ENCODE data around the gene MACROD2.

The MACROD2 gene

GRCh38 chr20:16042731-16043130 lies 2047.4 kb downstream of the MACROD2 start:
- in situ Hi-C loops (cut with HindIII; ENCODE audit: low sequenced_read_pairs), result no loop called here

DNA sequence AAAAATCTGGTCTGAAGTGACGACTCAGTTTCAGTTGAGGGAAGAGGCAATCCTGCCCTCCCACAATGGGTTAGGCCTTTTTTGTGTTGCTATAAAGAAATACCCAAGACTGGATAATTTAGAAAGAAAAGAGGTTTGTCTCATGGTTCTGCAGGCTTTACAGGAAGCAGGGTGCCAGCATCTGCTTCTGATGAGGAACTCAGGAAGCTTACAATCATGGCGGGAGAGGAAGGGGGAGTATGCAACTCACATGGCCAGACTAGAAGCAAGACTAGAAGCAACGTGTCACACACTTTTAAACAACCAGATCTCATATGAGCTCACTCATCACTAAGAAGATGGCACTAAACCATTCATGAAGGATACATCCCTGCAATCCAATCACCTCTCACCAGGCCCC lies 2048.6 kb downstream of the MACROD2 start:
- in situ Hi-C loops (cut with HindIII; ENCODE audit: low sequenced_read_pairs), result no loop called here

DNA sequence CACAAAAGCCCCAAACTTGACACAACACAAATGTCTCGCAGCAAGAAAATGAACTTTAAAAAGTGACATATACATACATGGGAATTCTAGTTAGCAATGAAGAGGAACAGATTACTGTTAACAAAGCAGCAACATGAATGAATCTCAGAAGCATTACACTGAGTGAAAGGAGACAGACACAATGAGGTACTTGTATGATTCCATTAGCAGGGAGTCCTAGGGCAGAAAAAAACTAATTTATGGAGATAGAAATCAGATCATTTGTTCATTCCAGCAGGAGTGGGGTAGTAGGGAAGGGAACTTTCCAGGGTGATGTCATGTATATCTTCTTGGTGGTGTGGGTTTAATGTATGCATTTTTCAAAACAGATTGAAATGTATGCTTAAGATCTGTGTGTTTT lies 2053.6 kb downstream of the MACROD2 start:
- in situ Hi-C loops (cut with HindIII; ENCODE audit: low sequenced_read_pairs), result no loop called here

DNA sequence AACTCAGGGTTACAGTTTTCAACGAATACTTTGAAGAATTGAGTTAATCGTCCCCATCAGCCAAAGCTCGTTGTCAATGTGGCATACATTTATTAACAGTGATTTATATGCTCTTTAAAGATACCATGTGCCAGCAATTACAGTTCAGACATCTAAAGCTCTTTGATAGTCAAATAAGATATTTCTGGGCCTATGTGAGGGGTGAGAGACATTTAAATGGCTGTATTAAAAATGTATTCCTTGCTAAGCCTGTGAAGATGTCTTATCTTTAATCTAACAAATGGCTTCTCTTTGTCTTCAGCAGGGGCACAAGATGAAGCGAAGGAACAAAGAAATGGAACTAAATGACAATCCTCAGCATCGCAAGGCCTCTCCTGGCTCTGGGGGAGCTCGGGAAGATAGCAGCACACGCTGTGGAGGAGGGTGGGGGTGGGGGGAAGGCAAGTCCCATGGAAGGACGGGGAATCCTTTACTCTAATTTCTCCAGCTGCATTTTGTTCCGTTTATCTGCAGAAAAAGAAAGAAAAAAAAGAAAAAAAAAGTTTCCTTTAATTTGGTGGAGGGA lies 2054.3 kb downstream of the MACROD2 start:
- in situ Hi-C loops (cut with HindIII; ENCODE audit: low sequenced_read_pairs), result no loop called here

- in situ Hi-C loops (cut with HindIII; ENCODE audit: low sequenced_read_pairs), result no loop called here
Observed at GRCh38 chr20:16050366-16050765, 2055.1 kb downstream of the MACROD2 start.

- in situ Hi-C loops (cut with HindIII; ENCODE audit: low sequenced_read_pairs), result no loop called here
Observed at GRCh38 chr20:16051968-16052367, 2056.7 kb downstream of the MACROD2 start.

- in situ Hi-C loops (cut with HindIII; ENCODE audit: low sequenced_read_pairs), result no loop called here
Observed at GRCh38 chr20:16052456-16052855, 2057.1 kb downstream of the MACROD2 start.

DNA sequence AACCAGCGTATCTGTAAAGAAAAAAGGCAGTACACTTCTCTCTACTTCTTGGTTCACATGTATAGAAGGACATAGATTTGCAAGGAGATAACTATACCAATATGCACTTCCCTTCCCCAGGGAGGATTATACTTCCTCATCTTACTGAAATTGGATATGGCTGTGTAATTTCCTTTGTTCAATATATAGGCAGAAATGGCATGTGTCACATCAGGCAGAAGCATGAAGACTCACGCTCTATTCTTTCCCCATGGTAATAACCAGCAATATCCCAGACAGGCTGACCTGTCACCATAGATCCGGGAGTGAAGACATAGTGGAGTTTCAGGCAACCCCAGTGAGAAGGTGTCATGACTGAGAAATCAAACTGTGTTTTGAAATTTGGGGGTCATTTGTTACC lies 2059.7 kb downstream of the MACROD2 start:
- in situ Hi-C loops (cut with HindIII; ENCODE audit: low sequenced_read_pairs), result no loop called here

- in situ Hi-C loops (cut with HindIII; ENCODE audit: low sequenced_read_pairs), result no loop called here
Observed at GRCh38 chr20:16057651-16058050, 2062.3 kb downstream of the MACROD2 start.

- in situ Hi-C loops (cut with HindIII; ENCODE audit: low sequenced_read_pairs), result no loop called here
Observed at GRCh38 chr20:16058268-16058667, 2063.0 kb downstream of the MACROD2 start.

GRCh38 chr20:16059841-16060240 lies 2064.5 kb downstream of the MACROD2 start:
- in situ Hi-C loops (cut with HindIII; ENCODE audit: low sequenced_read_pairs), result no loop called here

DNA sequence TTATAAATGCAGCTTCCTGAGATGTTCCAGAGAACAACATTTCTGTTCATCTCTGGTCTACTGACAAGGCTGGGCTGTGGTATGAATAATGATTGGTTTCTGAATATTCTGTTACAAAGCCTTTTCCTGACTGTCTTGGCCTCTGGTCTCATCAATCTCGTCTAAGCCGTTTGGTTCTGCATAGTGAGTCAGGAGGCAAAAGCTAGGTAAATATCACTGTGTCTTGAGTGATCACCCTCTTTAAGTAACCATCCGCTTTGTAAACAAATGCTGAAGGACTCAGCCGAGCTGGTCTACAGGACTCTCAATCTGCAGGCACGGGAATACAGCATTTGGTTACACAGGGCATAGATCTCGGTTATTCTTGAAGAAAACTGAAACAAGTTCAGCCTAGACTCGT lies 2066.0 kb downstream of the MACROD2 start:
- in situ Hi-C loops (cut with HindIII; ENCODE audit: low sequenced_read_pairs), result no loop called here

GRCh38 chr20:16062661-16063581 lies 2067.6 kb downstream of the MACROD2 start:
- in situ Hi-C loops (cut with HindIII; ENCODE audit: low sequenced_read_pairs), result no loop called here

DNA sequence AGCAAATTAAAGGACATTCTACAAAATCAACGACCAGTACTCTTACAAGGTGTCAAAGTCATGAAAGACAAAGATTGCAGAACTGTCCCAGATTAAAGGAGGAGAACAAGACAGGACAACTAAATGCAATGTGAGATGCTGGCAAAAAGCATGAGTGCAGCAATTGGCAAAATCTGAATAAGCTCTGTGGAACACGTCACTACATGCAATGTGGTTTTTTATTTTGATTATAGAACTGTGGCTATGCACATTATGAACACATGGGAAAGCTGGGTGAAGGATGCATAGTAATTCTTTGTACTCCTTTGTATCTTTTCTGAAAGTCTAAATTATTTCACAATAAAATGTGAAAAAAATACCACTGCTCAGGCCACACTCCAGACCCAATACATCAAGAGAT lies 2068.6 kb downstream of the MACROD2 start:
- in situ Hi-C loops (cut with HindIII; ENCODE audit: low sequenced_read_pairs), result no loop called here

GRCh38 chr20:16064989-16065707 lies 2069.8 kb downstream of the MACROD2 start:
- in situ Hi-C loops (cut with HindIII; ENCODE audit: low sequenced_read_pairs), result no loop called here

GRCh38 chr20:16066571-16066970 lies 2071.3 kb downstream of the MACROD2 start:
- in situ Hi-C loops (cut with HindIII; ENCODE audit: low sequenced_read_pairs), result no loop called here

DNA sequence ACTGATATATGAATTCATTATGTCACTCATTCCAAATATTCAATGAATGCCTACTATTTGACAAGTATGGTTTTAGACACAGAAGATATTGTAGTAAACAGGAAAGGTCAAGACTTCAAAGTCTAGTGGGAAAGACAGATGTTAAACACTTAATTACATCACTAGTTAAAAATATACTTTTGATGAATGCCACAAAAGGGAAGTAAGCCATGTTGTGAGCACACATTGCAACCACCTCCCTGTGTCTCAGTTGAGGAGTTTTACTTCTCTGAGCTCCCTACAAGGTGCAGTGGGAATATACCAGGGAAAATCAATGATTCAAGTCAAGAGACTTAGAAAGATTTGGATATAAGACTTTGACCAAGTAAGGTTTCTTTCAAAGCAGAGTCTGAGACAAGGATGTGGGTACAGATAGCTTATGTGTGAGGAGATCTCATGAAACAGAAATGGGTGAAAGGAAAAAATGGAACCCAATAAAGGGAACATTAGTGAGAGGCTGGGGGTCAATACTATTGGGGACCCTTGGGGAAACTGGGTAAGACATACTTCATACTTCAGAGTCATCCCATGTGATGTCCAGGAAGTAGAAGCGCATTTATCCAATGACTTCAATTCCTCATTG lies 2074.2 kb downstream of the MACROD2 start:
- in situ Hi-C loops (cut with HindIII; ENCODE audit: low sequenced_read_pairs), result no loop called here

DNA sequence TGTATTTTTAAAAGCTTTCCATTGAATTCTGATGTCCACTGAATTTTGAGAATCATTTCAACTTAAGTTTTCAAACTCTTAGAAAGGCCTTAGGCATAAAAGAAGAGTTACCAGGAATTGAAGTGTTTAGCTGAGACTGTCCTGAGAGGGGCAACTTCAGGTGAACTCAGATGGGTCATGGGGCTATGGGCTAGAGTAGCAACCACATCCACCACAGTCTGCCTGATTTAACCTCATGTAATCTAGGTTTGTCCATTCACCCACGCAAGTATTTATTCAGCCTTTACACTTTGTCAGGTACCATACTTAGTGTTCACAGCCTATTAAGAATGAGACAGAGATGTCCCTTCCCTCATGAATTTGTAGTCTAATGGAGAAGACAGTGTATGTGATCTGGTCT lies 2076.9 kb downstream of the MACROD2 start:
- in situ Hi-C loops (cut with HindIII; ENCODE audit: low sequenced_read_pairs), result no loop called here

DNA sequence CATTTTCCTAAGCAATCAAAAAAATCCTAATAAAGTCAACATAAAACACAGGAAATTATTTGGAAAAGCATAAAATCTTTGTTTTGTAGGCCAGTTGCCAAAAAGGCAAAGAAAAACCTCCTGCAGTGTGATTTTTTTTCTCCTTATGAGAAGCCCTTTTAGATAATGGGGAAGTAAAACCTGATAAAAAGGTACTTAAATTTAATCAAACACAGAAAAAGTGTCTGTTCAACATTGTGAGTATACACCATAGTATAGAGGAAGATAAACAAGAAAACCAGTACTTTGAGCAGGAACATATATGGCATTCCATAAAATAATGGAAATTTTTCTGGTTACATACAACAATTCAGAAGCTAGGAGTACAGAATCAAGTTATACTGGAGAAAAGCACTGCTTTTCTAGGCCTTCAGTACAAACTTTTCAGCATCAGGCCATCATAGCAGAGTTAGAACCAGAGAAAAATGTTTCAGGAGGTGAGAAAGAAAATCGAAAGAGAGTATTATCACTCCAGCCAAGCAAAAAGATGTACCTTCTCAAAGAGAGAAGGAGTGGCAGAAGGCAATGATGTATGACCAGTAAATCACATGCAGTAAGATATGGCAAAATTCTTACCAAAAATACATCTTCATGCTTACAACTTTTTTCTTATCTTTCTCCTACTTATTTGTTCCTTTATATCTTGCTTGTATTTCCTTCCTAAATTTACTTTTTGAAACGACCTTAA lies 2083.0 kb downstream of the MACROD2 start:
- in situ Hi-C loops (cut with HindIII; ENCODE audit: low sequenced_read_pairs), result no loop called here

GRCh38 chr20:16081421-16081820 lies 2086.1 kb downstream of the MACROD2 start:
- in situ Hi-C loops (cut with HindIII; ENCODE audit: low sequenced_read_pairs), result no loop called here
